ENCODE results near the gene DDHD1. TPM values are rescaled to one million over a fixed set of nuclear protein-coding genes. Genes with fewer than 3 reads are reported as not detected.

DDHD1 gene
- total RNA-seq, 1 experiment from 2014 or later: 10.6 TPM

GRCh38 chr14:52995998-52996397 is 157.1 kb downstream of the DDHD1 start:
- BruUV-seq (replicated peaks): no TSS peak
- Histone ChIP-seq H3K27me3 (ENCODE audit: control insufficient read depth, insufficient read depth, low read length) (no peaks in the 10 kb centered on the region), H3K27ac (ENCODE audit: low read length) (no peak overlapping the region), H3K4me1 (ENCODE audit: control insufficient read depth, insufficient read depth, low read length) (no peaks in the 10 kb centered on the region), H3K4me3 (ENCODE audit: low read depth in 2 of 2, low read length in 2 of 2) (no peak overlapping the region), H3K36me3 (ENCODE audit: control insufficient read depth, insufficient read depth, low read length) (no peaks in the 10 kb centered on the region), H3K9me3 (ENCODE audit: control insufficient read depth, insufficient read depth, low read depth, low read length) (no peaks in the 10 kb centered on the region)
- TF ChIP-seq REST (IDR thresholded peaks at IDR 0.05; ENCODE audit: insufficient read depth in 1 of 2, low read depth in 2 of 2, low read length in 1 of 2) (no peak), CTCF (IDR thresholded peaks at IDR 0.05) (no peak), POLR2AphosphoS5 (IDR thresholded peaks at IDR 0.05; ENCODE audit: low read depth, low read length) (no peak), SIN3A (IDR thresholded peaks at IDR 0.05; ENCODE audit: borderline replicate concordance, insufficient read depth, low read depth, low read length) (no peak), TCF7L2 (IDR thresholded peaks at IDR 0.05; ENCODE audit: low read depth, low read length) (no peak)
- DNase-seq (ENCODE audit: low read depth, low spot score) (no peak), ATAC-seq (no peak)
- POLR2A ChIA-PET: no interaction called here
- intact Hi-C loops (cut with micrococcal nuclease; ENCODE audit: unreplicated experiment): no loop called here
- CTCF ChIA-PET: no interaction called here
- in situ Hi-C loops (cut with HindIII; ENCODE audit: low pct_unique_long_range_greater_than_20kb, low sequenced_read_pairs): no loop called here

GRCh38 chr14:52992236-52992870 is 160.8 kb downstream of the DDHD1 start:
- CTCF ChIA-PET: no interaction called here
- POLR2A ChIA-PET: no interaction called here
- H3K36me3 ChIP-seq (ENCODE audit: control insufficient read depth, insufficient read depth, low read length): no peaks in the 10 kb centered on the region
- intact Hi-C loops (cut with micrococcal nuclease; ENCODE audit: unreplicated experiment): no loop called here
- no peaks in the 10 kb centered on the region for H3K9me3 ChIP-seq (ENCODE audit: control insufficient read depth, insufficient read depth, low read depth, low read length)
- H3K27ac ChIP-seq (ENCODE audit: low read length): no peak overlapping the region
- DNase-seq (ENCODE audit: low read depth, low spot score): no peak
- ATAC-seq: no peak
- no TSS peak for BruUV-seq (replicated peaks)
- H3K4me1 ChIP-seq (ENCODE audit: control insufficient read depth, insufficient read depth, low read length): no peaks in the 10 kb centered on the region
- in situ Hi-C loops (cut with HindIII; ENCODE audit: low pct_unique_long_range_greater_than_20kb, low sequenced_read_pairs): no loop called here
- no peak overlapping the region for H3K4me3 ChIP-seq (ENCODE audit: low read depth in 2 of 2, low read length in 2 of 2)
- H3K27me3 ChIP-seq (ENCODE audit: control insufficient read depth, insufficient read depth, low read length): no peaks in the 10 kb centered on the region; the same call in 1 of the 2 replicates
- no peak for TF ChIP-seq REST (IDR thresholded peaks at IDR 0.05; ENCODE audit: insufficient read depth in 1 of 2, low read depth in 2 of 2, low read length in 1 of 2)
- no peak for TF ChIP-seq SIN3A (IDR thresholded peaks at IDR 0.05; ENCODE audit: borderline replicate concordance, insufficient read depth, low read depth, low read length)
- no peak for TF ChIP-seq TCF7L2 (IDR thresholded peaks at IDR 0.05; ENCODE audit: low read depth, low read length)
- TF ChIP-seq CTCF (IDR thresholded peaks at IDR 0.05): no peak
- TF ChIP-seq POLR2AphosphoS5 (IDR thresholded peaks at IDR 0.05; ENCODE audit: low read depth, low read length): no peak
